MM.1S (cell line): ENCODE measurements around the gene HSPA1A.

Experiments used
- EZH2 ChIP-seq: fragments of 300-600 bp; sonication (generic); optimal IDR thresholded peaks from 2 replicates; pipeline ENCODE3; 2017; ENCODE audit warnings: low read depth, mild to moderate bottlenecking, antibody characterized with exemption, low read length, mixed read lengths
- EZH2phosphoT487 ChIP-seq: fragments of 300-600 bp; sonication (generic); IDR thresholded peaks from 2 replicates; pipeline ENCODE4 v1.6.1; 2018; ENCODE audit warnings: antibody characterized with exemption, low read length
- TF ChIP-seq, protein P1 (sequence below): fragments of 300-600 bp; sonication (generic); IDR thresholded peaks from 2 replicates; pipeline ENCODE4 v1.5.1; 2016; ENCODE audit warnings: antibody characterized with exemption, low read length, mixed read lengths

DNA sequence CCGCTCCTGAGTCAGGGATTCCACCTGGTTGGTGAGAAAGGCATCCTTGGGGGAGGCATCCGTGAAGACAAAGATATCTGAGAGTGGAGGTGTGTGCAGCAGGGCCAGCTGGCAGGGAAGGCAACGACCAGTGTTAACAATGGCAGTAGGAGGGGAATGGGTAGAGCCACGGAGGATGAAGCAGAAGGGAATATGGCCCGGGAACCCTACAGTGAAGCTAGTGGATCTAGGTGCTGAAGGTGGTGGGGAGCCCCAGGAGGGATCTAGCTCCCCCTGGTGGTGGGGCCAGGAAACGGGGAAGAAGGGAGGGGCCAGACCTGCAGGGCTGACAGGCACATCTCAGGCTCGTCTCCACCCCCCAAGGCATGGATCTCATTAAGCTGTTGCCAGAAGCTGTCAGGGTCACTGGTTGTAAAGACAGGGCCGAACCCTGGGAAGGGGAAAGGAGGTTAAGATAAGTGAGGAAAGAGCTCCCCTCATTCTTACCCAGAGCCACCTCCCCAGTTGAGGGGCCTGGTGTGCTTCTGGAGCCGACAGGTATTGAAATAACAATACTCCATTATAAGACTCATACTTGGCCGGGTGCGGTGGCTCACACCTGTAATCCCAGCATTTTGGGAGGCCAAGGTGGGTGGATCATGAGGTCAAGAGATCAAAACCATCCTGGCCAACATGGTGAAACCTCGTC, 45.5 kb upstream of the HSPA1A start:
- TF ChIP-seq, protein P1, sequence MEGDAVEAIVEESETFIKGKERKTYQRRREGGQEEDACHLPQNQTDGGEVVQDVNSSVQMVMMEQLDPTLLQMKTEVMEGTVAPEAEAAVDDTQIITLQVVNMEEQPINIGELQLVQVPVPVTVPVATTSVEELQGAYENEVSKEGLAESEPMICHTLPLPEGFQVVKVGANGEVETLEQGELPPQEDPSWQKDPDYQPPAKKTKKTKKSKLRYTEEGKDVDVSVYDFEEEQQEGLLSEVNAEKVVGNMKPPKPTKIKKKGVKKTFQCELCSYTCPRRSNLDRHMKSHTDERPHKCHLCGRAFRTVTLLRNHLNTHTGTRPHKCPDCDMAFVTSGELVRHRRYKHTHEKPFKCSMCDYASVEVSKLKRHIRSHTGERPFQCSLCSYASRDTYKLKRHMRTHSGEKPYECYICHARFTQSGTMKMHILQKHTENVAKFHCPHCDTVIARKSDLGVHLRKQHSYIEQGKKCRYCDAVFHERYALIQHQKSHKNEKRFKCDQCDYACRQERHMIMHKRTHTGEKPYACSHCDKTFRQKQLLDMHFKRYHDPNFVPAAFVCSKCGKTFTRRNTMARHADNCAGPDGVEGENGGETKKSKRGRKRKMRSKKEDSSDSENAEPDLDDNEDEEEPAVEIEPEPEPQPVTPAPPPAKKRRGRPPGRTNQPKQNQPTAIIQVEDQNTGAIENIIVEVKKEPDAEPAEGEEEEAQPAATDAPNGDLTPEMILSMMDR, result peak; percentile 93
- no peak for TF ChIP-seq EZH2phosphoT487
- no peak for TF ChIP-seq EZH2
